Activated T-helper 17 cell treated with anti-CD3 and anti-CD28 coated beads, Interleukin-2, amount 50 U/mL, for 72 hours (primary cell): ENCODE results near the gene RALGPS2. TPM values are rescaled to one million over a fixed set of nuclear protein-coding genes. Genes with fewer than 3 reads are reported as not detected.

Experiments used
- ATAC-seq: fragments of 150-1000 bp; cut with Tn5 transposase; replicated peaks from 2 replicates; pipeline ENCODE4 v1.10.0; 2021; ENCODE audit warnings: mild to moderate bottlenecking, moderate library complexity
- H3K27ac Mint-ChIP-seq: one replicate; pipeline ENCODE4 v1.8.0; 2022; ENCODE audit warnings: mixed read lengths
- H3K27me3 Mint-ChIP-seq: one replicate; pipeline ENCODE4 v1.8.0; 2022; ENCODE audit warnings: mixed read lengths
- H3K36me3 Mint-ChIP-seq: one replicate; pipeline ENCODE4 v1.8.0; 2022; ENCODE audit warnings: low read depth, mild to moderate bottlenecking, mixed read lengths
- H3K4me1 Mint-ChIP-seq: one replicate; pipeline ENCODE4 v1.8.0; 2022; ENCODE audit warnings: mixed read lengths
- H3K4me3 Mint-ChIP-seq: one replicate; pipeline ENCODE4 v1.8.0; 2022; ENCODE audit warnings: mild to moderate bottlenecking, mixed read lengths
- H3K9me3 Mint-ChIP-seq: one replicate; pipeline ENCODE4 v1.8.0; 2022; ENCODE audit warnings: mixed read lengths
- total RNA-seq, 2 donors: library from RNA; stranded (reverse); gene quantifications; one replicate each; pipeline ENCODE4 v1.2.3, GENCODE V29; 2022

The RALGPS2 gene
- total RNA-seq, 2 donors from 2014 or later: 0.63 to 4.4 TPM

- H3K27ac Mint-ChIP-seq: no peak overlapping the region
- H3K27me3 Mint-ChIP-seq: peaks cover 3% of the 10 kb centered on the region
Measured at GRCh38 chr1:178918955-178919354, 193.9 kb downstream of the RALGPS2 start.

GRCh38 chr1:178919581-178919980 is 194.5 kb downstream of the RALGPS2 start:
- ATAC-seq: no peak
- H3K4me1 Mint-ChIP-seq: no peaks in the 10 kb centered on the region
- no peak overlapping the region for H3K27ac Mint-ChIP-seq
- H3K4me3 Mint-ChIP-seq: no peak overlapping the region
- peaks cover 17% of the 10 kb centered on the region for H3K36me3 Mint-ChIP-seq
- H3K27me3 Mint-ChIP-seq: peaks cover under 1% of the 10 kb centered on the region
- H3K9me3 Mint-ChIP-seq: no peaks in the 10 kb centered on the region

More at GRCh38 chr1:178918955-178919354, 193.9 kb downstream of the RALGPS2 start:
- peaks cover 21% of the 10 kb centered on the region for H3K36me3 Mint-ChIP-seq
- no peak for ATAC-seq
- no peak overlapping the region for H3K4me3 Mint-ChIP-seq
- no peaks in the 10 kb centered on the region for H3K9me3 Mint-ChIP-seq
- H3K4me1 Mint-ChIP-seq: no peaks in the 10 kb centered on the region

GRCh38 chr1:178921499-178921898 is 196.5 kb downstream of the RALGPS2 start:
- Mint-ChIP-seq H3K27ac (no peak overlapping the region), H3K4me1 (no peaks in the 10 kb centered on the region), H3K9me3 (no peaks in the 10 kb centered on the region), H3K4me3 (no peak overlapping the region), H3K36me3 (peaks cover 9% of the 10 kb centered on the region), H3K27me3 (no peaks in the 10 kb centered on the region)
- ATAC-seq: no peak

- no peaks in the 10 kb centered on the region for H3K36me3 Mint-ChIP-seq
- no peak overlapping the region for H3K4me3 Mint-ChIP-seq
- no peaks in the 10 kb centered on the region for H3K9me3 Mint-ChIP-seq
- no peaks in the 10 kb centered on the region for H3K4me1 Mint-ChIP-seq
- H3K27me3 Mint-ChIP-seq: no peaks in the 10 kb centered on the region
- no peak for ATAC-seq
- no peak overlapping the region for H3K27ac Mint-ChIP-seq
Measured at GRCh38 chr1:178923512-178923911, 198.5 kb downstream of the RALGPS2 start.

GRCh38 chr1:178926046-178926445 is 201.0 kb downstream of the RALGPS2 start:
- H3K27me3 Mint-ChIP-seq: no peaks in the 10 kb centered on the region
- H3K4me3 Mint-ChIP-seq: no peak overlapping the region
- no peaks in the 10 kb centered on the region for H3K36me3 Mint-ChIP-seq
- no peak overlapping the region for H3K27ac Mint-ChIP-seq
- H3K9me3 Mint-ChIP-seq: no peaks in the 10 kb centered on the region
- no peak for ATAC-seq
- no peaks in the 10 kb centered on the region for H3K4me1 Mint-ChIP-seq

- H3K27ac Mint-ChIP-seq: no peak overlapping the region
- H3K4me1 Mint-ChIP-seq: no peaks in the 10 kb centered on the region
- no peaks in the 10 kb centered on the region for H3K9me3 Mint-ChIP-seq
- ATAC-seq: no peak
- H3K36me3 Mint-ChIP-seq: no peaks in the 10 kb centered on the region
- H3K27me3 Mint-ChIP-seq: no peaks in the 10 kb centered on the region
- H3K4me3 Mint-ChIP-seq: no peak overlapping the region
Measured at GRCh38 chr1:178927003-178927402, 202.0 kb downstream of the RALGPS2 start.

GRCh38 chr1:178928041-178928440 is 203.0 kb downstream of the RALGPS2 start:
- H3K9me3 Mint-ChIP-seq: no peaks in the 10 kb centered on the region
- no peak for ATAC-seq
- H3K4me3 Mint-ChIP-seq: no peak overlapping the region
- no peaks in the 10 kb centered on the region for H3K36me3 Mint-ChIP-seq
- H3K27me3 Mint-ChIP-seq: no peaks in the 10 kb centered on the region
- no peaks in the 10 kb centered on the region for H3K4me1 Mint-ChIP-seq
- no peak overlapping the region for H3K27ac Mint-ChIP-seq

GRCh38 chr1:178928976-178929375 is 203.9 kb downstream of the RALGPS2 start:
- Mint-ChIP-seq H3K4me3 (no peak overlapping the region), H3K36me3 (no peaks in the 10 kb centered on the region), H3K27me3 (no peaks in the 10 kb centered on the region), H3K4me1 (no peaks in the 10 kb centered on the region), H3K9me3 (no peaks in the 10 kb centered on the region), H3K27ac (no peak overlapping the region)
- ATAC-seq: no peak

- Mint-ChIP-seq H3K4me1 (no peaks in the 10 kb centered on the region), H3K36me3 (no peaks in the 10 kb centered on the region)
Measured at GRCh38 chr1:178931858-178932551, 207.0 kb downstream of the RALGPS2 start.

GRCh38 chr1:178932552-178932906 is 207.5 kb downstream of the RALGPS2 start:
- Mint-ChIP-seq H3K27ac (no peak overlapping the region), H3K4me3 (no peak overlapping the region), H3K4me1 (no peaks in the 10 kb centered on the region), H3K27me3 (no peaks in the 10 kb centered on the region), H3K9me3 (no peaks in the 10 kb centered on the region), H3K36me3 (no peaks in the 10 kb centered on the region)
- no peak for ATAC-seq

More at GRCh38 chr1:178931858-178932551, 207.0 kb downstream of the RALGPS2 start:
- H3K27me3 Mint-ChIP-seq: no peaks in the 10 kb centered on the region
- H3K4me3 Mint-ChIP-seq: no peak overlapping the region
- H3K9me3 Mint-ChIP-seq: no peaks in the 10 kb centered on the region
- no peak overlapping the region for H3K27ac Mint-ChIP-seq
- ATAC-seq: no peak

GRCh38 chr1:178933105-178933561 is 208.1 kb downstream of the RALGPS2 start:
- ATAC-seq: no peak
- Mint-ChIP-seq H3K36me3 (no peaks in the 10 kb centered on the region), H3K4me3 (no peak overlapping the region), H3K9me3 (no peaks in the 10 kb centered on the region), H3K27me3 (no peaks in the 10 kb centered on the region), H3K27ac (no peak overlapping the region), H3K4me1 (no peaks in the 10 kb centered on the region)

- Mint-ChIP-seq H3K27ac (no peak overlapping the region), H3K27me3 (no peaks in the 10 kb centered on the region), H3K9me3 (no peaks in the 10 kb centered on the region), H3K4me3 (no peak overlapping the region), H3K36me3 (no peaks in the 10 kb centered on the region), H3K4me1 (no peaks in the 10 kb centered on the region)
- ATAC-seq: no peak
Measured at GRCh38 chr1:178933709-178934490, 208.9 kb downstream of the RALGPS2 start.

- no peak for ATAC-seq
- Mint-ChIP-seq H3K9me3 (no peaks in the 10 kb centered on the region), H3K27ac (no peak overlapping the region), H3K27me3 (no peaks in the 10 kb centered on the region), H3K4me1 (no peaks in the 10 kb centered on the region), H3K36me3 (no peaks in the 10 kb centered on the region), H3K4me3 (no peak overlapping the region)
Measured at GRCh38 chr1:178934546-178934945, 209.5 kb downstream of the RALGPS2 start.

- H3K27me3 Mint-ChIP-seq: no peaks in the 10 kb centered on the region
- ATAC-seq: no peak
- no peak overlapping the region for H3K27ac Mint-ChIP-seq
- no peak overlapping the region for H3K4me3 Mint-ChIP-seq
- H3K36me3 Mint-ChIP-seq: no peaks in the 10 kb centered on the region
- H3K4me1 Mint-ChIP-seq: no peaks in the 10 kb centered on the region
- H3K9me3 Mint-ChIP-seq: no peaks in the 10 kb centered on the region
Measured at GRCh38 chr1:178935610-178936009, 210.6 kb downstream of the RALGPS2 start.

GRCh38 chr1:178937695-178938094 is 212.7 kb downstream of the RALGPS2 start:
- Mint-ChIP-seq H3K27ac (no peak overlapping the region), H3K4me3 (no peak overlapping the region), H3K36me3 (no peaks in the 10 kb centered on the region), H3K9me3 (no peaks in the 10 kb centered on the region), H3K27me3 (peaks cover 8% of the 10 kb centered on the region), H3K4me1 (no peaks in the 10 kb centered on the region)
- no peak for ATAC-seq
